ENCODE results near the gene RAPGEF2.
A peak's percentile ranks its signal among the peaks of the same experiment; 100 is the strongest.
"Not testable (repeated sequence)": the region's sequence is repeated elsewhere in the genome, so short reads cannot be mapped to it uniquely, and the experiment has no call there.

RAPGEF2 gene

GRCh38 chr4:159366966-159367780 is 264.3 kb downstream of the RAPGEF2 start:
- Histone ChIP-seq H3K9me3 (ENCODE audit: control insufficient read depth, low read length) (peaks cover 8% of the 10 kb centered on the region), H3K36me3 (ENCODE audit: control insufficient read depth, insufficient read depth, low read length) (peaks cover 22% of the 10 kb centered on the region), H3K4me1 (ENCODE audit: control insufficient read depth, insufficient read depth, low read length, poor library complexity, severe bottlenecking) (peaks cover 4% of the 10 kb centered on the region), H3K4me3 (ENCODE audit: extremely low read depth, insufficient read depth, low read length, poor library complexity, severe bottlenecking) (no peak overlapping the region), H3K27ac (ENCODE audit: low read depth, low read length, severe bottlenecking) (no peak overlapping the region)
- 66 to 83% methylated on average over 3 to 4 of the region's 9 CpGs for WGBS, 2 experiments (ENCODE audit: insufficient coverage in 2 of 2)

DNA sequence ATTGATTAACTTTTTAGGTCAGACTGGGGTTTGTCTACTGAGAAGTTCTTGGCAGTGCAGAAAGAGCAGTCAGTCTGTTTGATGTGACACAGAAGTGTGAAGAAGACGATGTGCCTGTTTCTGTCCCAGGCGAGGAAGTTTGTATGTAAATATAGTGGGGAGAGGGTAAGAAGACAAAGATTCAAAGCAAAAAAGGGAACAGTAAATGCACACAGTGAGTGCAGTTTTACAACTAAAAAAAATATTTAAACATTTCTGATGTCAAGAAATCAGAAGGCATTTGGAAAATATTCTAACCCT is 264.9 kb downstream of the RAPGEF2 start:
- no peak overlapping the region for H3K4me3 ChIP-seq (ENCODE audit: extremely low read depth, insufficient read depth, low read length, poor library complexity, severe bottlenecking)
- no peak overlapping the region for H3K27ac ChIP-seq (ENCODE audit: low read depth, low read length, severe bottlenecking)
- H3K4me1 ChIP-seq (ENCODE audit: control insufficient read depth, insufficient read depth, low read length, poor library complexity, severe bottlenecking): peaks cover 4% of the 10 kb centered on the region
- H3K36me3 ChIP-seq (ENCODE audit: control insufficient read depth, insufficient read depth, low read length): peaks cover 17% of the 10 kb centered on the region
- H3K9me3 ChIP-seq (ENCODE audit: control insufficient read depth, low read length): peaks cover 8% of the 10 kb centered on the region
- 81 to 83% methylated on average over 1 to 2 of the region's 2 CpGs for WGBS, 2 experiments (ENCODE audit: insufficient coverage in 2 of 2)

- H3K4me1 ChIP-seq (ENCODE audit: control insufficient read depth, insufficient read depth, low read length, poor library complexity, severe bottlenecking): peaks cover 4% of the 10 kb centered on the region
- H3K4me3 ChIP-seq (ENCODE audit: extremely low read depth, insufficient read depth, low read length, poor library complexity, severe bottlenecking): no peak overlapping the region
- WGBS, 2 experiments (ENCODE audit: insufficient coverage in 2 of 2): 100% methylated on average over 1 to 2 of the region's 2 CpGs
- H3K9me3 ChIP-seq (ENCODE audit: control insufficient read depth, low read length): peaks cover 8% of the 10 kb centered on the region
- peaks cover 11% of the 10 kb centered on the region for H3K36me3 ChIP-seq (ENCODE audit: control insufficient read depth, insufficient read depth, low read length)
- no peak overlapping the region for H3K27ac ChIP-seq (ENCODE audit: low read depth, low read length, severe bottlenecking)
Measured at GRCh38 chr4:159368320-159368719, 265.4 kb downstream of the RAPGEF2 start.

GRCh38 chr4:159369256-159369655 is 266.4 kb downstream of the RAPGEF2 start:
- Histone ChIP-seq H3K4me3 (ENCODE audit: extremely low read depth, insufficient read depth, low read length, poor library complexity, severe bottlenecking) (no peak overlapping the region), H3K27ac (ENCODE audit: low read depth, low read length, severe bottlenecking) (no peak overlapping the region), H3K36me3 (ENCODE audit: control insufficient read depth, insufficient read depth, low read length) (peaks cover 5% of the 10 kb centered on the region), H3K9me3 (ENCODE audit: control insufficient read depth, low read length) (peaks cover 8% of the 10 kb centered on the region), H3K4me1 (ENCODE audit: control insufficient read depth, insufficient read depth, low read length, poor library complexity, severe bottlenecking) (peaks cover 4% of the 10 kb centered on the region)
- 90 to 91% methylated on average over 5 to 8 of the region's 8 CpGs for WGBS, 2 experiments (ENCODE audit: insufficient coverage in 2 of 2)

GRCh38 chr4:159370286-159370685 is 267.4 kb downstream of the RAPGEF2 start:
- Histone ChIP-seq H3K4me1 (ENCODE audit: control insufficient read depth, insufficient read depth, low read length, poor library complexity, severe bottlenecking) (peaks cover 4% of the 10 kb centered on the region), H3K36me3 (ENCODE audit: control insufficient read depth, insufficient read depth, low read length) (no peaks in the 10 kb centered on the region), H3K9me3 (ENCODE audit: control insufficient read depth, low read length) (peaks cover 8% of the 10 kb centered on the region), H3K4me3 (ENCODE audit: extremely low read depth, insufficient read depth, low read length, poor library complexity, severe bottlenecking) (no peak overlapping the region), H3K27ac (ENCODE audit: low read depth, low read length, severe bottlenecking) (no peak overlapping the region)
- WGBS, 2 experiments (ENCODE audit: insufficient coverage in 2 of 2): 100% methylated on average over 1 of the region's 1 CpG; no CpG with 5 or more reads in 1 of the 2 experiments

GRCh38 chr4:159374749-159375530 is 272.1 kb downstream of the RAPGEF2 start:
- no peaks in the 10 kb centered on the region for H3K36me3 ChIP-seq (ENCODE audit: control insufficient read depth, insufficient read depth, low read length)
- H3K27ac ChIP-seq (ENCODE audit: low read depth, low read length, severe bottlenecking): peak overlapping the region; percentile 45
- H3K9me3 ChIP-seq (ENCODE audit: control insufficient read depth, low read length): no peaks in the 10 kb centered on the region
- H3K4me3 ChIP-seq (ENCODE audit: extremely low read depth, insufficient read depth, low read length, poor library complexity, severe bottlenecking): no peak overlapping the region
- no peaks in the 10 kb centered on the region for H3K4me1 ChIP-seq (ENCODE audit: control insufficient read depth, insufficient read depth, low read length, poor library complexity, severe bottlenecking)
- WGBS, 2 experiments (ENCODE audit: insufficient coverage in 2 of 2): 30 to 93% methylated on average over 1 to 2 of the region's 3 CpGs

DNA sequence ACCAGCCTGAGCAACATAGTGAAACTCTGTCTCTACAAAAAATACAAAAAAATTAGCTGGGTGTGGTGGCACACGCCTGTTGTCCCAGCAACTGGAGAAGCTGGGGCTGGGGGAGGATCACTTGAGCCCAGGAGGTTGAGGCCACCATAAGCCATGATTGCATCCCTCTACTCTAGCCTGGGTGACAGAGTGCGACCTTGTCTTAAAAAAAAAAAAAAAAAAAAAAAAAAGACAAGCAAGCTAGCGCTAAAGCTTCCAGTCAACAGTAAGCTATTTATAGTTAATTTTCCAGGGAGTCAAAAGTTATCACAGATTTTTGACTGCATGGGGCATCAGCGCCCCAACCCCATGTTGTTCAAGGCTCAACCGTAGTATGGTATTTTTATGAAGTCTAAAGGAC is 273.4 kb downstream of the RAPGEF2 start:
- Histone ChIP-seq H3K36me3 (ENCODE audit: control insufficient read depth, insufficient read depth, low read length) (no peaks in the 10 kb centered on the region), H3K9me3 (ENCODE audit: control insufficient read depth, low read length) (no peaks in the 10 kb centered on the region), H3K4me1 (ENCODE audit: control insufficient read depth, insufficient read depth, low read length, poor library complexity, severe bottlenecking) (no peaks in the 10 kb centered on the region), H3K27ac (ENCODE audit: low read depth, low read length, severe bottlenecking) (no peak overlapping the region), H3K4me3 (ENCODE audit: extremely low read depth, insufficient read depth, low read length, poor library complexity, severe bottlenecking) (no peak overlapping the region)
- 100% methylated on average over 1 of the region's 5 CpGs; no CpG with 5 or more reads in 1 of the 2 experiments for WGBS, 2 experiments (ENCODE audit: insufficient coverage in 2 of 2)

GRCh38 chr4:159378056-159378616 is 275.3 kb downstream of the RAPGEF2 start:
- Histone ChIP-seq H3K9me3 (ENCODE audit: control insufficient read depth, low read length) (no peaks in the 10 kb centered on the region), H3K27ac (ENCODE audit: low read depth, low read length, severe bottlenecking) (no peak overlapping the region), H3K4me3 (ENCODE audit: extremely low read depth, insufficient read depth, low read length, poor library complexity, severe bottlenecking) (no peak overlapping the region), H3K4me1 (ENCODE audit: control insufficient read depth, insufficient read depth, low read length, poor library complexity, severe bottlenecking) (peaks cover 8% of the 10 kb centered on the region), H3K36me3 (ENCODE audit: control insufficient read depth, insufficient read depth, low read length) (no peaks in the 10 kb centered on the region)
- WGBS, 2 experiments (ENCODE audit: insufficient coverage in 2 of 2): 97 to 98% methylated on average over 21 to 24 of the region's 28 CpGs

DNA sequence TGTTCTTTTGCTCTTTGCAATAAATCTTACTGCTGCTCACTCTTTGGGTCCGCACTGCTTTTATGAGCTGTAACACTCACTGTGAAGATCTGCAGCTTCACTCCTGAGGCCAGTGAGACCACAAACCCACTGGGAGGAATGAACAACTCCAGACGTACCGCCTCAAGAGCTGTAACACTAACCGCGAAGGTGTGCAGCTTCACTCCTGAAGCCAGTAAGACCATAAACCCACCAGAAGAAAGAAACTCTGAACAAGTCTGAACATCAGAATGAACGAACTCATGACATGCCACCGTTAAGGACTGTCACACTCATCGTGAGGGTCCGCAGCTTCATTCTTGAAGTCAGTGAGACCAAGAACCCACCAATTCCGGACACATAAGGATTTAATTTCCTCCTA is 276.2 kb downstream of the RAPGEF2 start:
- H3K9me3 ChIP-seq (ENCODE audit: control insufficient read depth, low read length); H3K36me3 ChIP-seq (ENCODE audit: control insufficient read depth, insufficient read depth, low read length); H3K27ac ChIP-seq (ENCODE audit: low read depth, low read length, severe bottlenecking); H3K4me3 ChIP-seq (ENCODE audit: extremely low read depth, insufficient read depth, low read length, poor library complexity, severe bottlenecking): not testable (repeated sequence)
- peaks cover 14% of the 10 kb centered on the region for H3K4me1 ChIP-seq (ENCODE audit: control insufficient read depth, insufficient read depth, low read length, poor library complexity, severe bottlenecking)
- 90 to 95% methylated on average over 7 to 10 of the region's 10 CpGs for WGBS, 2 experiments (ENCODE audit: insufficient coverage in 2 of 2)

- Histone ChIP-seq H3K27ac (ENCODE audit: low read depth, low read length, severe bottlenecking) (no peak overlapping the region), H3K4me3 (ENCODE audit: extremely low read depth, insufficient read depth, low read length, poor library complexity, severe bottlenecking) (no peak overlapping the region), H3K36me3 (ENCODE audit: control insufficient read depth, insufficient read depth, low read length) (no peaks in the 10 kb centered on the region), H3K9me3 (ENCODE audit: control insufficient read depth, low read length) (no peaks in the 10 kb centered on the region), H3K4me1 (ENCODE audit: control insufficient read depth, insufficient read depth, low read length, poor library complexity, severe bottlenecking) (peaks cover 14% of the 10 kb centered on the region)
- WGBS, 2 experiments (ENCODE audit: insufficient coverage in 2 of 2): 91 to 93% methylated on average over 1 to 2 of the region's 2 CpGs
Measured at GRCh38 chr4:159379836-159380235, 277.0 kb downstream of the RAPGEF2 start.
